GM23338 (cell line): ENCODE measurements around the gene GSTM2. TPM values are rescaled to one million over a fixed set of nuclear protein-coding genes. Genes with fewer than 3 reads are reported as not detected.

Experiments
- CREB1 ChIP-seq: fragments of 250-450 bp; sonication (Bioruptor Pico); IDR thresholded peaks from 2 replicates; pipeline ENCODE4 v1.5.0; 2020; ENCODE audit warnings: low read depth, mild to moderate bottlenecking, moderate library complexity
- EZH2 ChIP-seq: fragments of 200-600 bp; sonication (generic); IDR thresholded peaks from one replicate; pipeline ENCODE4 v1.8.0; 2017; ENCODE audit warnings: antibody characterized with exemption, mild to moderate bottlenecking, low read depth; ENCODE audit not compliant: unreplicated experiment
- JUNB ChIP-seq: IDR thresholded peaks from one replicate; pipeline ENCODE4 v1.6.1; 2016; ENCODE audit warnings: antibody characterized with exemption; ENCODE audit not compliant: unreplicated experiment
- NANOG ChIP-seq: IDR thresholded peaks from 2 replicates; pipeline ENCODE4 v1.6.1; 2016; ENCODE audit warnings: antibody characterized with exemption, borderline replicate concordance
- POLR2AphosphoS5 ChIP-seq: IDR thresholded peaks from 2 replicates; pipeline ENCODE4 v1.6.1; 2016; ENCODE audit warnings: antibody characterized with exemption, low read depth
- STAT1 ChIP-seq: IDR thresholded peaks from one replicate; pipeline ENCODE4 v1.6.1; 2016; ENCODE audit warnings: antibody characterized with exemption; ENCODE audit not compliant: unreplicated experiment
- ZNF114 ChIP-seq: fragments of 250-450 bp; sonication (Bioruptor Pico); IDR thresholded peaks from 2 replicates; pipeline ENCODE4 v1.5.0; 2020; ENCODE audit warnings: mild to moderate bottlenecking, moderate library complexity
- ZNF331 ChIP-seq: fragments of 250-450 bp; sonication (Bioruptor Pico); IDR thresholded peaks from 2 replicates; pipeline ENCODE4 v1.5.0; 2020; ENCODE audit warnings: low read depth, mild to moderate bottlenecking, moderate library complexity
- polyA plus RNA-seq: library from polyadenylated mRNA; unstranded; fragments of >200 nt; fragmentation: Nextera tagmentation; extraction: Ambion mirVana; gene quantifications from 2 replicates; pipeline ENCODE4 v1.2.1, GENCODE V29; 2016
- total RNA-seq: library from RNA; depleted of rRNA; stranded (reverse); fragments of >200 nt; shearing (Covaris generic); gene quantifications from 2 replicates; pipeline ENCODE4 v1.2.3, GENCODE V29; 2014
- TF ChIP-seq, protein P1 (sequence below): fragments of 250-450 bp; sonication (Bioruptor Pico); IDR thresholded peaks from 2 replicates; pipeline ENCODE4 v1.5.0; 2020; ENCODE audit warnings: mild to moderate bottlenecking, moderate library complexity
- TF ChIP-seq, protein P2 (sequence below): IDR thresholded peaks from 2 replicates; pipeline ENCODE4 v1.6.1; 2016; ENCODE audit warnings: antibody characterized with exemption
- TF ChIP-seq, protein P3 (sequence below), 2 experiments: fragments of 200-600 bp in 1 of 2; sonication (generic) in 1 of 2; conservative IDR thresholded peaks; 2 replicates each; pipeline versions ENCODE4 v1.5.1 to v1.6.1; 2016 to 2017; ENCODE audit warnings: antibody characterized with exemption in 2 of 2, low read depth in 2 of 2, mild to moderate bottlenecking in 2 of 2, moderate library complexity in 1 of 2

GSTM2 gene
- total and polyA plus RNA-seq, 2 experiments from 2014 or later, result 8.9 to 16.0 TPM

DNA sequence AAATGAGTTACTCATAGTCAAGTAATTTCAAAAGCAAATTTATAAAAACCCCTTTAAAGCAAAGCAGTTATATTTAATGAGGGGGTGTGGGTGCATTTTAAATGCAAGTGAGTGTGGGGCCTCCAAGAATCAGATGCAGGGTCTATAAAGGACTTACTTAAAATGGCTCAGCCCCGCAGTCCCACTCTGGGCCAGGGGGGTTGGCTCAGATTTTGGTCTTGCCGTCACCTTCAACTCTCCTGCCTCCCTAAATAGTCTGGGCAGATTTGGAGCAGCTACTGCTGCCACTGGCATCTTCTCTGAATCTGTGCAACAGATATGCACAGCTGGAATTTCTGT lies 32.0 kb upstream of the GSTM2 start (continued):
- TF ChIP-seq, protein P1, sequence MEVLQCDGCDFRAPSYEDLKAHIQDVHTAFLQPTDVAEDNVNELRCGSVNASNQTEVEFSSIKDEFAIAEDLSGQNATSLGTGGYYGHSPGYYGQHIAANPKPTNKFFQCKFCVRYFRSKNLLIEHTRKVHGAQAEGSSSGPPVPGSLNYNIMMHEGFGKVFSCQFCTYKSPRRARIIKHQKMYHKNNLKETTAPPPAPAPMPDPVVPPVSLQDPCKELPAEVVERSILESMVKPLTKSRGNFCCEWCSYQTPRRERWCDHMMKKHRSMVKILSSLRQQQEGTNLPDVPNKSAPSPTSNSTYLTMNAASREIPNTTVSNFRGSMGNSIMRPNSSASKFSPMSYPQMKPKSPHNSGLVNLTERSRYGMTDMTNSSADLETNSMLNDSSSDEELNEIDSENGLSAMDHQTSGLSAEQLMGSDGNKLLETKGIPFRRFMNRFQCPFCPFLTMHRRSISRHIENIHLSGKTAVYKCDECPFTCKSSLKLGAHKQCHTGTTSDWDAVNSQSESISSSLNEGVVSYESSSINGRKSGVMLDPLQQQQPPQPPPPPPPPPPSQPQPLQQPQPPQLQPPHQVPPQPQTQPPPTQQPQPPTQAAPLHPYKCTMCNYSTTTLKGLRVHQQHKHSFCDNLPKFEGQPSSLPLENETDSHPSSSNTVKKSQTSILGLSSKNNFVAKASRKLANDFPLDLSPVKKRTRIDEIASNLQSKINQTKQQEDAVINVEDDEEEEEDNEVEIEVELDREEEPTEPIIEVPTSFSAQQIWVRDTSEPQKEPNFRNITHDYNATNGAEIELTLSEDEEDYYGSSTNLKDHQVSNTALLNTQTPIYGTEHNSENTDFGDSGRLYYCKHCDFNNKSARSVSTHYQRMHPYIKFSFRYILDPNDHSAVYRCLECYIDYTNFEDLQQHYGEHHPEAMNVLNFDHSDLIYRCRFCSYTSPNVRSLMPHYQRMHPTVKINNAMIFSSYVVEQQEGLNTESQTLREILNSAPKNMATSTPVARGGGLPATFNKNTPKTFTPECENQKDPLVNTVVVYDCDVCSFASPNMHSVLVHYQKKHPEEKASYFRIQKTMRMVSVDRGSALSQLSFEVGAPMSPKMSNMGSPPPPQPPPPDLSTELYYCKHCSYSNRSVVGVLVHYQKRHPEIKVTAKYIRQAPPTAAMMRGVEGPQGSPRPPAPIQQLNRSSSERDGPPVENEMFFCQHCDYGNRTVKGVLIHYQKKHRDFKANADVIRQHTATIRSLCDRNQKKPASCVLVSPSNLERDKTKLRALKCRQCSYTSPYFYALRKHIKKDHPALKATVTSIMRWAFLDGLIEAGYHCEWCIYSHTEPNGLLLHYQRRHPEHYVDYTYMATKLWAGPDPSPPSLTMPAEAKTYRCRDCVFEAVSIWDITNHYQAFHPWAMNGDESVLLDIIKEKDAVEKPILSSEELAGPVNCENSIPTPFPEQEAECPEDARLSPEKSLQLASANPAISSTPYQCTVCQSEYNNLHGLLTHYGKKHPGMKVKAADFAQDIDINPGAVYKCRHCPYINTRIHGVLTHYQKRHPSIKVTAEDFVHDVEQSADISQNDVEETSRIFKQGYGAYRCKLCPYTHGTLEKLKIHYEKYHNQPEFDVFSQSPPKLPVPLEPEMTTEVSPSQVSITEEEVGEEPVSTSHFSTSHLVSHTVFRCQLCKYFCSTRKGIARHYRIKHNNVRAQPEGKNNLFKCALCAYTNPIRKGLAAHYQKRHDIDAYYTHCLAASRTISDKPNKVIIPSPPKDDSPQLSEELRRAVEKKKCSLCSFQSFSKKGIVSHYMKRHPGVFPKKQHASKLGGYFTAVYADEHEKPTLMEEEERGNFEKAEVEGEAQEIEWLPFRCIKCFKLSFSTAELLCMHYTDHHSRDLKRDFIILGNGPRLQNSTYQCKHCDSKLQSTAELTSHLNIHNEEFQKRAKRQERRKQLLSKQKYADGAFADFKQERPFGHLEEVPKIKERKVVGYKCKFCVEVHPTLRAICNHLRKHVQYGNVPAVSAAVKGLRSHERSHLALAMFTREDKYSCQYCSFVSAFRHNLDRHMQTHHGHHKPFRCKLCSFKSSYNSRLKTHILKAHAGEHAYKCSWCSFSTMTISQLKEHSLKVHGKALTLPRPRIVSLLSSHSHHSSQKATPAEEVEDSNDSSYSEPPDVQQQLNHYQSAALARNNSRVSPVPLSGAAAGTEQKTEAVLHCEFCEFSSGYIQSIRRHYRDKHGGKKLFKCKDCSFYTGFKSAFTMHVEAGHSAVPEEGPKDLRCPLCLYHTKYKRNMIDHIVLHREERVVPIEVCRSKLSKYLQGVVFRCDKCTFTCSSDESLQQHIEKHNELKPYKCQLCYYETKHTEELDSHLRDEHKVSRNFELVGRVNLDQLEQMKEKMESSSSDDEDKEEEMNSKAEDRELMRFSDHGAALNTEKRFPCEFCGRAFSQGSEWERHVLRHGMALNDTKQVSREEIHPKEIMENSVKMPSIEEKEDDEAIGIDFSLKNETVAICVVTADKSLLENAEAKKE, result no peak
- TF ChIP-seq CREB1 (CRISPR knock-in tag) (no peak), ZNF114 (CRISPR knock-in tag) (no peak), ZNF331 (no peak), STAT1 (no peak), POLR2AphosphoS5 (no peak), EZH2 (no peak), NANOG (no peak), JUNB (no peak)
- TF ChIP-seq, protein P2, sequence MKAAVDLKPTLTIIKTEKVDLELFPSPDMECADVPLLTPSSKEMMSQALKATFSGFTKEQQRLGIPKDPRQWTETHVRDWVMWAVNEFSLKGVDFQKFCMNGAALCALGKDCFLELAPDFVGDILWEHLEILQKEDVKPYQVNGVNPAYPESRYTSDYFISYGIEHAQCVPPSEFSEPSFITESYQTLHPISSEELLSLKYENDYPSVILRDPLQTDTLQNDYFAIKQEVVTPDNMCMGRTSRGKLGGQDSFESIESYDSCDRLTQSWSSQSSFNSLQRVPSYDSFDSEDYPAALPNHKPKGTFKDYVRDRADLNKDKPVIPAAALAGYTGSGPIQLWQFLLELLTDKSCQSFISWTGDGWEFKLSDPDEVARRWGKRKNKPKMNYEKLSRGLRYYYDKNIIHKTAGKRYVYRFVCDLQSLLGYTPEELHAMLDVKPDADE, result no peak
- TF ChIP-seq, protein P3, sequence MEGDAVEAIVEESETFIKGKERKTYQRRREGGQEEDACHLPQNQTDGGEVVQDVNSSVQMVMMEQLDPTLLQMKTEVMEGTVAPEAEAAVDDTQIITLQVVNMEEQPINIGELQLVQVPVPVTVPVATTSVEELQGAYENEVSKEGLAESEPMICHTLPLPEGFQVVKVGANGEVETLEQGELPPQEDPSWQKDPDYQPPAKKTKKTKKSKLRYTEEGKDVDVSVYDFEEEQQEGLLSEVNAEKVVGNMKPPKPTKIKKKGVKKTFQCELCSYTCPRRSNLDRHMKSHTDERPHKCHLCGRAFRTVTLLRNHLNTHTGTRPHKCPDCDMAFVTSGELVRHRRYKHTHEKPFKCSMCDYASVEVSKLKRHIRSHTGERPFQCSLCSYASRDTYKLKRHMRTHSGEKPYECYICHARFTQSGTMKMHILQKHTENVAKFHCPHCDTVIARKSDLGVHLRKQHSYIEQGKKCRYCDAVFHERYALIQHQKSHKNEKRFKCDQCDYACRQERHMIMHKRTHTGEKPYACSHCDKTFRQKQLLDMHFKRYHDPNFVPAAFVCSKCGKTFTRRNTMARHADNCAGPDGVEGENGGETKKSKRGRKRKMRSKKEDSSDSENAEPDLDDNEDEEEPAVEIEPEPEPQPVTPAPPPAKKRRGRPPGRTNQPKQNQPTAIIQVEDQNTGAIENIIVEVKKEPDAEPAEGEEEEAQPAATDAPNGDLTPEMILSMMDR (conservative IDR thresholded peaks at IDR 0.05; ENCODE audit: low read depth in 2 of 2), result no peak
